Tibial nerve (tissue), 3 donors: ENCODE data around the gene CSNK2B.

Experiments used
- POLR2A ChIP-seq, 2 donors: fragments of 450-650 bp; IDR thresholded peaks; one replicate each; pipeline ENCODE4 v1.6.1; 2017; ENCODE audit warnings: antibody characterized with exemption in 2 of 2, mild to moderate bottlenecking in 2 of 2, moderate library complexity in 2 of 2
- TF ChIP-seq, protein P1 (sequence below), 5 experiments: fragments of 200-600 bp in 3 of 5; fragments of 450-650 bp in 2 of 5; sonication (generic) in 3 of 5; IDR thresholded peaks; one replicate each; pipeline ENCODE4 v1.5.1; 2016 to 2019; ENCODE audit warnings: antibody characterized with exemption in 5 of 5, mild to moderate bottlenecking in 3 of 5, moderate library complexity in 2 of 5

GRCh38 chr6:31659649-31660380, 6.1 kb upstream of the CSNK2B start:
- TF ChIP-seq POLR2A (IDR thresholded peaks at IDR 0.05), result no peak
- TF ChIP-seq, protein P1, sequence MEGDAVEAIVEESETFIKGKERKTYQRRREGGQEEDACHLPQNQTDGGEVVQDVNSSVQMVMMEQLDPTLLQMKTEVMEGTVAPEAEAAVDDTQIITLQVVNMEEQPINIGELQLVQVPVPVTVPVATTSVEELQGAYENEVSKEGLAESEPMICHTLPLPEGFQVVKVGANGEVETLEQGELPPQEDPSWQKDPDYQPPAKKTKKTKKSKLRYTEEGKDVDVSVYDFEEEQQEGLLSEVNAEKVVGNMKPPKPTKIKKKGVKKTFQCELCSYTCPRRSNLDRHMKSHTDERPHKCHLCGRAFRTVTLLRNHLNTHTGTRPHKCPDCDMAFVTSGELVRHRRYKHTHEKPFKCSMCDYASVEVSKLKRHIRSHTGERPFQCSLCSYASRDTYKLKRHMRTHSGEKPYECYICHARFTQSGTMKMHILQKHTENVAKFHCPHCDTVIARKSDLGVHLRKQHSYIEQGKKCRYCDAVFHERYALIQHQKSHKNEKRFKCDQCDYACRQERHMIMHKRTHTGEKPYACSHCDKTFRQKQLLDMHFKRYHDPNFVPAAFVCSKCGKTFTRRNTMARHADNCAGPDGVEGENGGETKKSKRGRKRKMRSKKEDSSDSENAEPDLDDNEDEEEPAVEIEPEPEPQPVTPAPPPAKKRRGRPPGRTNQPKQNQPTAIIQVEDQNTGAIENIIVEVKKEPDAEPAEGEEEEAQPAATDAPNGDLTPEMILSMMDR (IDR thresholded peaks at IDR 0.05), result no peak
